Medulla oblongata (tissue), 1 donor: Measurements from ENCODE around the gene OGA.

Experiments
- DNase-seq: peaks from one replicate; pipeline ENCODE4 v3.0.0-alpha.2; 2015; ENCODE audit errors: extremely low spot score

OGA gene

DNA sequence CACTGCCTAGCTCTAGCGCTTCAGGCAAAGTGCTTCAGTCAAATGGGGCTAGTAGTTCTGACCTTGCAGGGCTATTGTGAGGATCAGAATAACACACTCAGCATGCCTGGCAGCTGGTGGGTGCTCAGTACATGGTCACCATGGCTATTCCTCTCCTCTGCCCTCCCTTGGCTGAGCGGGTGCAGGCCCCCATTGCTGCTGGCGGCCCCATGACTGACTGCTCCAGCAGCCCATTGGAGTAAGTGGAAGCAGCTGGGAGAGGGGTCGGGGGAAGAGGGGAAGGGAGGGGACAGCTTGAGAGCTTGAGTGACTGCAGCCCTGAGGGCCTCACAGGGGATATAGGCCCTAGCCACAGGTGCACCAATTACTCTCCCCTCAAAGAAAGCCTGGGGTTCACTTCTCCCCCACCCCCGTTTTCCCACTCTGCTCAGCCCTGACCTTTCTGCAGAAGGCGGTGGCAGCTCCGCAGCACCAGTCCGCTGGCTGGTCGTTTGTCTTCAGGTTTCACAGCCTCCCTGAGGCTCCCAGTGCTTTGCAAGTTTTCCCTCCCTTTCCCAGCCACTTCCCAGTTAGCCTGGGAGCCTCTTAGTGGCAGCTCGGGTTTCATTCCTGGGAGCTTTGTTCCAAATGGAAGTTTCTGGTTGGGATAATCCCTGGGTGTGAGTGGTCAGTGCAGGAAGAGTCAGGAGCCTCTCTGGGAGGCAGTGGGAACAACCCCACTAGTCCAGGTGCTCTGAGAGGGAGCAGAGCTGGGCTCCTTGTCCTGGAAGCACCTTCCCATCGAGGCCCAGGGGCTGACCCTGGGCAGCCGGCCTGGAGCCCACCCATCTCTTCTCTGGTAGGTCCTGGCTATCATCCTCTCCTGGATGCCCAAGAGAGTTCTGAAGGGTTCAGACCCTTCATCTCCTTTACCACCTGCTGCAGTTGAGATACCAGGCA, 58.7 kb downstream of the OGA start:
- DNase-seq, result no peak

DNA sequence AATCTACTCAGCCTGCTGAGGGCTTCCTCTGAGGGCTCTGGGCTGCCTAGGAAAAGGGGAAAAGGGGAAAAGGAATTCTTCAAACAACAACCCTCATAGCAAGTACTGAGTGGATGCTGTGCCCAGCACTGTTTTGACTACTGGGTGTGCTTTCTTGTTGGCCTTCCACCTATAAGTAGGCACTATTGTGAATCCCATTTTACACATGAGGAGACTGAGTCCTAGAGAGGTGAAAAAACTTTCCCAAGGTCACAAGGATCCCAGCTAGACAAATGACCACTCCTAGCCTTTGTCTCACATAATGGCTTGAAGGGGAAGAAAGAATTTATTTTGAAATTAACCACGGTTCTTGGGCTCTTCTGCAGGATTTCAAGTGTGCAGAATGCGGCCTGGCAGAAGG, 59.4 kb downstream of the OGA start:
- no peak for DNase-seq

DNA sequence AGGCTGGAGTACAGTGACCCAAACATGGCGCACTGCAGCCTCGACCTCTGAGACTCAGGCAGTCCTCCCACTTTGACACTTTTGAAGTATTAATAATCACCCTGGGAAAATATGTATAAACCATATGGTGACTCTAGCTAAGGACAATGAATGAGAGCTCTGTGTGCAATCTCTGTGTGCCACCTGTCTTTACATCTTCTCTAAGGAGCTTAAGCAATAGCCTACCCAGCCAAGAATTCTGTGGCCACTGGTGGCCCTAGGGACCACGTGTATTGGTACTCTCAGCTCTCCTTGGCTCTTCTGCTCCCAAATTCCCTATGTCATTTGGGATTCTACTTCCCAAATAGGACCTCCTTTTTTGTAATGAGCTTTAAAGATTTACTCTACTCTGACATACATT, 66.0 kb downstream of the OGA start:
- DNase-seq, result no peak

DNA sequence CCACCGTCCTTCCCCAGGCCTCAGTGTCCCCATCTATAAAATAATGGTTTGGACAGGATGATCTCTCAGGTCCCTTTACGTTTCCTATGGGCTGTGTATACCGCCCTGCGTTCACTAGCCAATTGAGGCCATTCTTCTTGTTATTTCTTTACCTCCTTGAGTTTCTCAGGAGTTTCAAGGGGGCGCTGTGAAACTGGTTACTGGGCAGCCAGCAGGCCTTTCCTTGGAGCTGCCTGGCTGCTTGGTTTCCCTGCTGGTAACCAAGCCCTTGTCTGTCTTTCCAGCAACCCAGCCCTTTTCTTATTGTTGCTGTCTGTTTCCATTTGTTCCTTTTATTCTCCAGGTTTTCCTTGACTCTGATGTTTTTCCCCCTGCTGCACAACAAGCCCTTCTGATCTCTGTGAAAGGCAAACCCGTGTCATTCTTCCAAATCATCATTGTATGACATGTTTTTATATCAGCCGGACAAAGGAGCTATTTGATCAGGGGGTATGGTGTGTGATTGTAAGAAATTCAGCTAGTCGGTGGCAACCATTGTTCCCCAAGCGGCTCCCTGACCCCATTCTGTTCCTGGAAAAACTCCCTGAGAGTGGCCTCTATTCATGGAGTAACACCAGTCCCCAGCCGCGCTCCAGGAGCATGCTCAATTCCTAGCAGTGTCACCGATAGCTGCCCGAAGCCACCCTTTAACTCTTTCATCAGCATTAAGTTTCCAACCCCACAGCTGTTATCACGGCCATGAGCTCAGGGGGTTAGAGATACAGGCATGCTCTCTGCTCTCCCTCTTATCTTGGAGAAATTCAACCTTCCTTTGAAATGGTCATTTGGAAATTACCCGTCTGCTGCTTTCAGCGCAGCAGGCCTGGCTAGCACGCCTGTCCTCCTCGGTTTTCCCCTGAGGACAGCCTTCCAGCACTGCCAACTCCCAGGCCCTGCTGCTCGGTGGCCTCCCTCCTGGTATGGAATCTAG, 68.9 kb downstream of the OGA start:
- peak; percentile 8 for DNase-seq

- DNase-seq, result no peak
Observed at GRCh38 chr10:101748496-101748895, 69.7 kb downstream of the OGA start.

- no peak for DNase-seq
Observed at GRCh38 chr10:101745074-101745696, 73.1 kb downstream of the OGA start.

GRCh38 chr10:101744267-101744666, 74.0 kb downstream of the OGA start:
- DNase-seq, result no peak

DNA sequence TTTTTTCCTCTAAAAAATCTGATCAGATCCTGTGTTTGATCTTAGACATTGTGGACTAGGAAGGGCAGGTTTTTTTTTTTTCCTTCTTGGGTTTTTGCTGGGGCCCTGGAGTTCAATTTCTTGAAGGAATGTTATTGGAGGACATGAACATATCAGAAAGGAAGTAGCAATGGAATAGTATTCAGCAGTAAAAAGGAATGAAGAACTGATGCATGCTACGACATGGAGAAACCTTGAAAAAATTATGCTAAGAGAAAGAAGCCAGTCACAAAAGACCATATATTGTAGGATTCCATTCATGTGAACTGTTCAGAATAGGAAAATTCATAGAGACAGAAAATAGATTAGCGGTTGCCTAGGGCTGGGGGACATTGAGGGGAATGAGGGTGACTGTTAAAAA, 76.3 kb downstream of the OGA start:
- DNase-seq, result no peak

- DNase-seq, result no peak
Observed at GRCh38 chr10:101736666-101737065, 81.6 kb downstream of the OGA start.
